HG03139 (cell line): ENCODE data around the gene FASTK.

Experiments
- ATAC-seq: cut with Tn5 transposase; IDR thresholded peaks from one replicate; pipeline ENCODE4 v1.9.1; 2021; ENCODE audit not compliant: unreplicated experiment

FASTK gene

DNA sequence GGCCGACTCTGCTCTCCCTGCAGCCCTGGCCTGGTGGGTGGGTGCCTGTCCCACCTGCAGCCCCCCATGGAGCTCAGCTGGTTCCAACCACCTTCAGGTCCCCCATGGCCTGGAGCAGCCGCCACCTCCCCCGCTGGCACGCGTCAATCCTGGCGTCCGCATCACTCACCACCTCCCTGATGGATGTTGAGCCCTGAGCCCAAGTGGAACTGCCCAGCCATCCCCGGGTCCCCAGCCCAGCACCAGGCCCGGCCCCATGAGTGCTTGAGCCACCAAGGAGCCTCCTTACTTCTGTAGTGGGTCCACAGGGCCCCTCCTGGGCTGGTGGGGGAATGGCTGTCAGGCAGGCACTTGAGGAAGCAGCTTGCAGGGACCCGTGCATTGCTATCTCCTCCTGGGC lies 20.3 kb upstream of the FASTK start:
- no peak for ATAC-seq

- ATAC-seq: no peak
These were observed 19.0 kb upstream of the FASTK start for GRCh38 chr7:151099486-151100211.

DNA sequence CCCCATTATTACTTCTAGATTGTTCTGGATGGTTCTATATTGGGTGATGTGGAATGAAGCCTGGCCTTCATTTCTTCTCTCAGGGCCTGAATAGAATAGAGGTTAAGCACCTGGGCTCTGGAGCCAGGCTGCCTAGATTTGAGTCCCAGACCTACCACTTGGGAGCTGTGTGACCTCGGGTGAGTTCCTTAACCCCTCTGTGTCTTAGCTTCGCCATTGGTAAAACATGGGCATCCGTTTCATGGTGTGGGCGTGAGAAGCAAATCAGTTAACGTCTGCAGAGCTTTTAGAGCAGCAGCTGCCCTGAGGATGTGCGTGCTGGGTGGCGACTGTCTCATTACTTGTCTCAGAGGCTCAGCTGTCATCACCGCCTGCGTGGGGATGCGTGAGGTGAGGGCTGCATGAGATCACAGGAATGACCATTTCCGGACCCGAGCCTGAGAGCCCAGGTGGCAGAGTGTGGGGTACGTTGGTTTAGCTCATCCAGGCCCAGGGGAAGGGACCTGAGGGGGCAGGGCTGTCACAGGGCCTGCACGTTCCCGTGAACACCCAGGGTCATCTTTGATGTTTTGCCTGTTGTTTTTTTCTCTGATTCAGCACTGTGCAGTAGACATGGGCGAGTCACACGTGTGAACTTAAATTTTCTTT lies 15.3 kb upstream of the FASTK start:
- no peak for ATAC-seq

GRCh38 chr7:151095123-151095797 lies 14.7 kb upstream of the FASTK start:
- no peak for ATAC-seq

DNA sequence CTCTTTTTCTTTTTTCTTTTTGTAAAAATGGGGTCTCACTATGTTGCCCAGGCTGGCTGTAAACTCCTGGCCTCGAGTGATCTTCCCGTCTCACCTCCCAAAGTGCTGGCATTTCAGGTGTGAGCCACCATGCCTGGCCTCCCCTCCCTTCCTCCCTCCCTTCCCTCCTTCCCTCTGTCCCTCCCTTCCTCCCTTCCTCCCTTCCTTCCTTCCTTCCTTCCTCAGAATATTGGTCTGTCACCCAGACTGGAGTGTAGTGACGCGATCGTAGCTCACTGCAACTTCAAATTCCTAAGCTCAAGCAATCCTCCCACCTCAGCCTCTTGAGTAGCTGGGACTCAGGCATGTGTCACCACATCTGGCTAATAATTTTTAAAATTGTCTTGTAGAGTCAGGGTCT lies 14.1 kb upstream of the FASTK start:
- ATAC-seq: no peak

GRCh38 chr7:151093748-151094147 lies 13.1 kb upstream of the FASTK start:
- ATAC-seq: no peak

GRCh38 chr7:151091988-151092387 lies 11.4 kb upstream of the FASTK start:
- no peak for ATAC-seq

GRCh38 chr7:151091431-151091830 lies 10.8 kb upstream of the FASTK start:
- ATAC-seq: no peak

DNA sequence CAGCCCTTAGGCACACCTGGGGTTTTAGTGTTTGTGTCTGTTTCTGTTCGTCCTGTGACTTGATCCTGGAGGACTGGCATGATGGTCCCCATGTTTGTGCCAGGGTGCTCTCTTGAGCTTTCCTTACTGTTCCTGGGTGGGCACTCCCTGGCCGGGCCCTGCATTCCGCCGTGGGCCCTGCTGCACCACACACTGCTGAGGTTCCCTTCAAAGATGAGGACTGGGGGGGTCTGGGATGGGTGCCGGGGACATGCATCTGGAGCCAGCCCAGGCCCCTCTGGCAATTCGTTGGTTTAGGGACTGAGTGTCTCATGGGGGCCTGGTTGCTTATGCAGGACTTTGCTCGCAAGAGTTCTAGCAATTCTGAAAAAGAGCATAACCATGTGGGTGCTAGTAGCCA lies 10.4 kb upstream of the FASTK start:
- ATAC-seq: no peak

DNA sequence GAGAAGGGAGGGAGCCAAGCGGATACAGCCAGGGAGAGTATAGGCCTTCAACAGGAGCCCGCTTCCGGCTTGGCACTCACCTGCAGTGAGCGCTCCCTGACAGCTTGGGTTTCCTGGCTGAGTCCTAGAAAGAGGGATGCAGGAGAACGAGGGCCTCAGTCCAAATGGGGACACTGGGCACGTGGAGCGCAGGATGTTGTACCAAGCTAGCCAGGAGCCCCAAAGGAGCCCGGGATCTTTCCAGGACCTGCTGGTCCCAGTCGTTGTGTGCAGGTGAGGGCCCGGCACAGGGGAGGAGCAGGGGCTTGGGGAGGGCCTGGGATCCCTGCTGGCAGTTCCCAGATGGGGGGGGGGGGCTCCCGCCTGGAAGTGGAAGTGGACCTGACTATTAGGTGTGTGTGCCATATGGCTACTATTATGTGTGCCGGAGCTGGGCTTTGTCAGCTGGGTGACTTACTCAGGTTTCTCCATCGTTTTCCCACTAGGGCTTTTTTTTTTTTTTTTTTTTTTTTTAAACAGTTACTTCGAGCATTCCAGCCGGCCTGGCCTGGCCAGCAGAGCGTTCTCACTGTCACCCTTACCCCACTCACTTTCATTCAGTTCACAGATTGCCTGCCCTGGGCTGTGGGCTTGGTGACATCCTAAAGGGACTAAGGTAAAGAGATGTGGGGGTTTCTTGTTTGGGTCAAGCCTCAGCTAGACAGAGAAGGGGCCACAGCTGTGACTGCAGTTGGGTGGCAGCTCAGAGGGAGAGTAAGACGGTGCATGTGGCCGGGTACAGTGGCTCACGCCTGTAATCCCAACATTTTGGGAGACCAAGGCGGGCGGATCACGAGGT lies 9.5 kb upstream of the FASTK start:
- ATAC-seq: no peak

GRCh38 chr7:151088856-151089699 lies 8.5 kb upstream of the FASTK start:
- no peak for ATAC-seq

- ATAC-seq: no peak
These were observed 7.6 kb upstream of the FASTK start for GRCh38 chr7:151088019-151088855.

- ATAC-seq: no peak
These were observed 6.8 kb upstream of the FASTK start for GRCh38 chr7:151087245-151088018.

- ATAC-seq: no peak
These were observed 6.2 kb upstream of the FASTK start for GRCh38 chr7:151086802-151087244.

- peak; percentile 46 for ATAC-seq
These were observed 5.3 kb upstream of the FASTK start, which contains the start of gene AGAP3 for GRCh38 chr7:151085691-151086620. Gene AGAP3, plus strand, starts transcription at chr7:151086475. Its CDS starts 267 bp downstream, at chr7:151086742.

GRCh38 chr7:151085329-151085690 lies 4.7 kb upstream of the FASTK start:
- no peak for ATAC-seq

- no peak for ATAC-seq
These were observed 3.2 kb upstream of the FASTK start for GRCh38 chr7:151083824-151084160.
